IMR-90 (cell line): ENCODE measurements around the gene ARHGEF26. TPM values are rescaled to one million over a fixed set of nuclear protein-coding genes. Genes with fewer than 3 reads are reported as not detected.

ENCODE experiments used
- ATAC-seq: fragments of 200-7000 bp; cut with Tn5 transposase; 2 replicates; pipeline ENCODE4 v1.9.1; 2020; ENCODE audit warnings: low read depth, mild to moderate bottlenecking, moderate library complexity
- BruUV-seq: library from RNA; stranded (reverse); fragments of 400-500 nt; replicated peaks from 2 replicates; lab custom pipeline; 2021; lab: Mats Ljungman, UMichigan
- CTCF ChIA-PET: fragments of 300-600 bp; formaldehyde crosslinking; extraction: SDS; loops from one replicate; lab custom pipeline; 2021; ENCODE audit warnings: antibody characterized with exemption; lab: Yijun Ruan, JAX
- POLR2A ChIA-PET: fragments of 300-600 bp; sonication (Branson Sonifier 250); formaldehyde crosslinking; loops from one replicate; lab custom pipeline; 2022; ENCODE audit warnings: antibody characterized with exemption; ENCODE audit not compliant: unreplicated experiment; lab: Charles Lee
- DNase-seq: peaks from one replicate; pipeline ENCODE4 v3.0.0; 2013
- H2AFZ ChIP-seq: replicated peaks from 2 replicates; pipeline ENCODE3; 2013; ENCODE audit warnings: low read length, mild to moderate bottlenecking; ENCODE audit not compliant: poor library complexity
- H2AK5ac ChIP-seq: 2 replicates; pipeline ENCODE4 v1.6.1; 2013; ENCODE audit warnings: low read depth, low read length, inconsistent platforms
- H2AK9ac ChIP-seq: replicated peaks from 2 replicates; pipeline ENCODE3; 2013; ENCODE audit warnings: mild to moderate bottlenecking, low read depth, low read length, moderate library complexity; ENCODE audit not compliant: poor library complexity
- H2BK120ac ChIP-seq: 2 replicates; pipeline ENCODE4 v1.6.1; 2013; ENCODE audit warnings: low read depth, low read length, inconsistent platforms
- H2BK15ac ChIP-seq: 3 replicates; pipeline ENCODE4 v1.6.1; 2013; ENCODE audit warnings: low read depth, low read length, inconsistent platforms
- H2BK20ac ChIP-seq: 2 replicates; pipeline ENCODE4 v1.6.1; 2013; ENCODE audit warnings: low read depth, mild to moderate bottlenecking, inconsistent platforms, low read length, moderate library complexity
- H2BK5ac ChIP-seq: 2 replicates; pipeline ENCODE4 v1.6.1; 2013; ENCODE audit warnings: mild to moderate bottlenecking, low read depth, low read length, inconsistent platforms; ENCODE audit not compliant: poor library complexity, severe bottlenecking
- H3K14ac ChIP-seq: replicated peaks from 2 replicates; pipeline ENCODE4 v1.6.1; 2013; ENCODE audit warnings: low read depth, low read length, inconsistent platforms
- H3K18ac ChIP-seq: 2 replicates; pipeline ENCODE4 v1.6.1; 2013; ENCODE audit warnings: low read depth, low read length, control low read depth
- H3K23ac ChIP-seq: 2 replicates; pipeline ENCODE4 v1.6.1; 2013; ENCODE audit warnings: low read depth, low read length, inconsistent platforms
- H3K27ac ChIP-seq: 2 replicates; pipeline ENCODE4 v1.5.1; 2013; ENCODE audit warnings: mild to moderate bottlenecking, control low read depth, low read length; ENCODE audit not compliant: insufficient read depth
- H3K27me3 ChIP-seq: 2 replicates; pipeline ENCODE4 v1.6.1; 2013; ENCODE audit warnings: low read length; ENCODE audit not compliant: control insufficient read depth, insufficient read depth
- H3K36me3 ChIP-seq: 2 replicates; pipeline ENCODE4 v1.6.1; 2013; ENCODE audit warnings: low read length, mixed read lengths; ENCODE audit not compliant: control insufficient read depth, insufficient read depth
- H3K4ac ChIP-seq: 2 replicates; pipeline ENCODE4 v1.6.1; 2013; ENCODE audit warnings: low read depth, low read length, inconsistent platforms
- H3K4me1 ChIP-seq: 2 replicates; pipeline ENCODE4 v1.6.1; 2013; ENCODE audit warnings: low read length, mixed read lengths; ENCODE audit not compliant: control insufficient read depth, insufficient read depth
- H3K4me2 ChIP-seq: 2 replicates; pipeline ENCODE4 v1.6.1; 2013; ENCODE audit warnings: low read depth, mild to moderate bottlenecking, control low read depth, low read length, moderate library complexity
- H3K4me3 ChIP-seq: 2 replicates; pipeline ENCODE4 v1.5.1; 2013; ENCODE audit warnings: low read depth, mild to moderate bottlenecking, control low read depth, low read length, moderate library complexity; ENCODE audit not compliant: insufficient read depth
- H3K56ac ChIP-seq: 2 replicates; pipeline ENCODE4 v1.6.1; 2013; ENCODE audit warnings: low read length, inconsistent platforms; ENCODE audit not compliant: insufficient read depth; ENCODE audit errors: extremely low read depth
- H3K79me1 ChIP-seq, 2 experiments: 2 replicates each; pipeline ENCODE4 v1.6.1; 2013; ENCODE audit warnings: low read length in 2 of 2, inconsistent platforms in 1 of 2, low read depth in 1 of 2
- H3K9ac ChIP-seq: 2 replicates; pipeline ENCODE4 v1.6.1; 2013; ENCODE audit warnings: low read depth, low read length, control low read depth
- H3K9me1 ChIP-seq: 2 replicates; pipeline ENCODE4 v1.6.1; 2013; ENCODE audit warnings: low read length, inconsistent platforms; ENCODE audit not compliant: insufficient read depth
- H3K9me3 ChIP-seq: 2 replicates; pipeline ENCODE4 v1.6.1; 2013; ENCODE audit warnings: low read length; ENCODE audit not compliant: control insufficient read depth, insufficient read depth
- H4K20me1 ChIP-seq: 2 replicates; pipeline ENCODE4 v1.6.1; 2013; ENCODE audit warnings: low read length, inconsistent platforms; ENCODE audit not compliant: insufficient read depth
- H4K5ac ChIP-seq: 2 replicates; pipeline ENCODE4 v1.6.1; 2013; ENCODE audit warnings: mild to moderate bottlenecking, low read depth, low read length, control low read depth
- H4K8ac ChIP-seq, 2 experiments: 2 replicates each; pipeline ENCODE4 v1.6.1; 2013; ENCODE audit warnings: low read depth in 2 of 2, low read length in 2 of 2, control low read depth in 1 of 2, inconsistent platforms in 1 of 2
- H4K91ac ChIP-seq: 2 replicates; pipeline ENCODE4 v1.6.1; 2013; ENCODE audit warnings: low read depth, low read length, inconsistent platforms; ENCODE audit not compliant: insufficient read depth
- BHLHE40 ChIP-seq: fragments of 150-350 bp; IDR thresholded peaks from 2 replicates; pipeline ENCODE4 v1.6.1; 2016; ENCODE audit warnings: mild to moderate bottlenecking, low read depth, low read length
- CEBPB ChIP-seq: IDR thresholded peaks from 2 replicates; pipeline ENCODE4 v1.6.1; 2012; ENCODE audit warnings: low read depth, low read length, improper control_type of control experiment
- CHD1 ChIP-seq: IDR thresholded peaks from 2 replicates; pipeline ENCODE4 v1.6.1; 2012; ENCODE audit warnings: low read depth, low read length, improper control_type of control experiment
- CTCF ChIP-seq: conservative IDR thresholded peaks from 2 replicates; pipeline ENCODE4 v1.5.1; 2012; ENCODE audit warnings: mild to moderate bottlenecking, low read depth, low read length, improper control_type of control experiment
- ELK1 ChIP-seq: fragments of 150-350 bp; IDR thresholded peaks from 2 replicates; pipeline ENCODE4 v1.6.1; 2016; ENCODE audit warnings: low read depth, mild to moderate bottlenecking, low read length, moderate library complexity, borderline replicate concordance
- FOS ChIP-seq: fragments of 150-350 bp; IDR thresholded peaks from 2 replicates; pipeline ENCODE4 v1.6.1; 2016; ENCODE audit warnings: low read depth, low read length
- MAFK ChIP-seq: IDR thresholded peaks from 2 replicates; pipeline ENCODE4 v1.6.1; 2012; ENCODE audit warnings: low read depth, low read length, improper control_type of control experiment
- MAZ ChIP-seq: IDR thresholded peaks from 2 replicates; pipeline ENCODE4 v1.6.1; 2012; ENCODE audit warnings: low read depth, mild to moderate bottlenecking, low read length, improper control_type of control experiment, moderate library complexity, borderline replicate concordance
- MXI1 ChIP-seq: IDR thresholded peaks from 2 replicates; pipeline ENCODE4 v1.6.1; 2012; ENCODE audit warnings: low read depth, mild to moderate bottlenecking, low read length, moderate library complexity, borderline replicate concordance
- NFE2L2 ChIP-seq: fragments of 150-350 bp; IDR thresholded peaks from 2 replicates; pipeline ENCODE4 v1.6.1; 2016; ENCODE audit warnings: low read depth, mild to moderate bottlenecking, low read length
- POLR2A ChIP-seq: IDR thresholded peaks from 2 replicates; pipeline ENCODE4 v1.6.1; 2012; ENCODE audit warnings: mild to moderate bottlenecking, low read depth, low read length
- RAD21 ChIP-seq: IDR thresholded peaks from 2 replicates; pipeline ENCODE4 v1.6.1; 2012; ENCODE audit warnings: low read length, improper control_type of control experiment
- RCOR1 ChIP-seq: IDR thresholded peaks from 2 replicates; pipeline ENCODE4 v1.6.1; 2012; ENCODE audit warnings: mild to moderate bottlenecking, low read length, improper control_type of control experiment; ENCODE audit not compliant: insufficient replicate concordance
- RFX5 ChIP-seq: IDR thresholded peaks from 2 replicates; pipeline ENCODE4 v1.8.0; 2012; ENCODE audit warnings: low read depth, mild to moderate bottlenecking, low read length, moderate library complexity
- USF2 ChIP-seq: fragments of 150-350 bp; IDR thresholded peaks from 2 replicates; pipeline ENCODE4 v1.6.1; 2017; ENCODE audit warnings: mild to moderate bottlenecking, antibody characterized with exemption, low read length, low read depth
- WGBS, 2 experiments: methylation state at CpG; one replicate each; pipeline versions ENCODE4 v1.1.5 to v1.1.7; 2013; ENCODE audit warnings: missing lambda C conversion rate in 2 of 2; ENCODE audit not compliant: insufficient read length in 1 of 2; ENCODE audit errors: extremely low coverage in 2 of 2; 5-methylcytosine and 5-hydroxymethylcytosine counted together
- dilution Hi-C: fragments of 300-500 bp; cut with HindIII; formaldehyde crosslinking; loops from one replicate; pipeline ENCODE4 v1.14.3; 2018; ENCODE audit warnings: low sequenced_read_pairs; ENCODE audit not compliant: unreplicated experiment
- in situ Hi-C: fragments of 300-500 bp; cut with MboI; formaldehyde crosslinking; loops from 3 replicates; pipeline ENCODE4 v1.14.3; 2019; ENCODE audit warnings: low sequenced_read_pairs, inconsistent platforms, mixed read lengths
- intact Hi-C: fragments of 100-400 bp; cut with micrococcal nuclease; formaldehyde crosslinking; loops from 2 replicates; pipeline ENCODE4 v1.10.0; 2022
- polyA plus RNA-seq, 3 experiments: library from polyadenylated mRNA; depleted of rRNA; stranded (reverse); fragments of >200 nt; gene quantifications; 2 replicates each; pipeline ENCODE4 v1.2.3, GENCODE V29; 2012; ENCODE audit warnings: low replicate concordance in 1 of 3
- total RNA-seq: library from RNA; depleted of rRNA; stranded (reverse); fragments of >200 nt; gene quantifications from 2 replicates; pipeline ENCODE4 v1.2.3, GENCODE V29; 2012

Gene ARHGEF26
- total and polyA plus RNA-seq, 2 of the 4 experiments (the other 2 are of a cell fraction) = 2.0 to 2.3 TPM

- no peak overlapping the region for H2BK20ac ChIP-seq
- H3K79me1 ChIP-seq = no peaks in the 10 kb centered on the region
- no CpG with 5 or more reads among the region's 3 CpGs for WGBS, 2 experiments
- no peaks in the 10 kb centered on the region for H3K9me1 ChIP-seq
- ChIA-PET CTCF (no interaction called here), POLR2A (no interaction called here)
- no peak overlapping the region for H2AFZ ChIP-seq
- H2BK5ac ChIP-seq = no peak overlapping the region
- no peak overlapping the region for H3K4ac ChIP-seq
- H3K14ac ChIP-seq = no peak overlapping the region
- no peak overlapping the region for H2BK120ac ChIP-seq
- H4K91ac ChIP-seq = no peak overlapping the region
- H4K8ac ChIP-seq = no peak overlapping the region
- no peaks in the 10 kb centered on the region for H3K9me3 ChIP-seq
- no peak overlapping the region for H3K27ac ChIP-seq
- in situ Hi-C loops (no loop called here), dilution Hi-C loops (no loop called here), intact Hi-C loops (no loop called here)
- no peak overlapping the region for H4K5ac ChIP-seq
- no peaks in the 10 kb centered on the region for H3K36me3 ChIP-seq
- H2AK9ac ChIP-seq = no peak overlapping the region
- no peak overlapping the region for H2BK15ac ChIP-seq
- no peak overlapping the region for H3K9ac ChIP-seq
- H3K18ac ChIP-seq = no peak overlapping the region
- H3K4me1 ChIP-seq = peaks cover 2% of the 10 kb centered on the region; the same call in 1 of the 2 replicates
- H4K20me1 ChIP-seq = no peaks in the 10 kb centered on the region
- no peak for TF ChIP-seq RCOR1
- TF ChIP-seq CEBPB = no peak
- no peak for TF ChIP-seq USF2
- TF ChIP-seq POLR2A = no peak
- TF ChIP-seq RFX5 = no peak
- TF ChIP-seq MAZ = no peak
- no peak for TF ChIP-seq NFE2L2
- TF ChIP-seq ELK1 = no peak
- no peak for TF ChIP-seq MAFK
- no peak for TF ChIP-seq MXI1
- no peak for TF ChIP-seq BHLHE40
- TF ChIP-seq CTCF = no peak
- TF ChIP-seq FOS = no peak
- no peak for TF ChIP-seq RAD21
- no peak for TF ChIP-seq CHD1
- no peak for ATAC-seq
- no peak overlapping the region for H3K23ac ChIP-seq
- H2AK5ac ChIP-seq = no peak overlapping the region
- H3K56ac ChIP-seq = no peak overlapping the region
- no peak overlapping the region for H3K4me2 ChIP-seq
- BruUV-seq = no TSS peak
- DNase-seq = no peak
- H3K27me3 ChIP-seq = no peaks in the 10 kb centered on the region
- no peak overlapping the region for H3K4me3 ChIP-seq
Observed at GRCh38 chr3:154188437-154188836, 67.2 kb downstream of the ARHGEF26 start.
